ENCODE results near the gene PCDHGA12.
A peak's percentile ranks its signal among the peaks of the same experiment; 100 is the strongest.
"Not testable (repeated sequence)": the region's sequence is repeated elsewhere in the genome, so short reads cannot be mapped to it uniquely, and the experiment has no call there.

The PCDHGA12 gene

GRCh38 chr5:141421489-141421855 lies 8.8 kb upstream of the PCDHGA12 start:
- TF ChIP-seq ZFX (IDR thresholded peaks at IDR 0.05) = no peak
- TF ChIP-seq, protein P1, sequence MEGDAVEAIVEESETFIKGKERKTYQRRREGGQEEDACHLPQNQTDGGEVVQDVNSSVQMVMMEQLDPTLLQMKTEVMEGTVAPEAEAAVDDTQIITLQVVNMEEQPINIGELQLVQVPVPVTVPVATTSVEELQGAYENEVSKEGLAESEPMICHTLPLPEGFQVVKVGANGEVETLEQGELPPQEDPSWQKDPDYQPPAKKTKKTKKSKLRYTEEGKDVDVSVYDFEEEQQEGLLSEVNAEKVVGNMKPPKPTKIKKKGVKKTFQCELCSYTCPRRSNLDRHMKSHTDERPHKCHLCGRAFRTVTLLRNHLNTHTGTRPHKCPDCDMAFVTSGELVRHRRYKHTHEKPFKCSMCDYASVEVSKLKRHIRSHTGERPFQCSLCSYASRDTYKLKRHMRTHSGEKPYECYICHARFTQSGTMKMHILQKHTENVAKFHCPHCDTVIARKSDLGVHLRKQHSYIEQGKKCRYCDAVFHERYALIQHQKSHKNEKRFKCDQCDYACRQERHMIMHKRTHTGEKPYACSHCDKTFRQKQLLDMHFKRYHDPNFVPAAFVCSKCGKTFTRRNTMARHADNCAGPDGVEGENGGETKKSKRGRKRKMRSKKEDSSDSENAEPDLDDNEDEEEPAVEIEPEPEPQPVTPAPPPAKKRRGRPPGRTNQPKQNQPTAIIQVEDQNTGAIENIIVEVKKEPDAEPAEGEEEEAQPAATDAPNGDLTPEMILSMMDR (conservative IDR thresholded peaks at IDR 0.05) = no peak
- no peak overlapping the region for H3K27ac ChIP-seq

GRCh38 chr5:141422742-141423291 lies 7.5 kb upstream of the PCDHGA12 start:
- H3K27ac ChIP-seq = no peak overlapping the region
- TF ChIP-seq, protein P1 (conservative IDR thresholded peaks at IDR 0.05) = no peak
- no peak for TF ChIP-seq ZFX (IDR thresholded peaks at IDR 0.05)

- TF ChIP-seq, protein P1 (conservative IDR thresholded peaks at IDR 0.05) = 0 out of 2 replicates have a peak, but pooled peaks have one; percentile 8
- no peak for TF ChIP-seq ZFX (IDR thresholded peaks at IDR 0.05)
Observed at GRCh38 chr5:141427783-141428426, 2.4 kb upstream of the PCDHGA12 start.

DNA sequence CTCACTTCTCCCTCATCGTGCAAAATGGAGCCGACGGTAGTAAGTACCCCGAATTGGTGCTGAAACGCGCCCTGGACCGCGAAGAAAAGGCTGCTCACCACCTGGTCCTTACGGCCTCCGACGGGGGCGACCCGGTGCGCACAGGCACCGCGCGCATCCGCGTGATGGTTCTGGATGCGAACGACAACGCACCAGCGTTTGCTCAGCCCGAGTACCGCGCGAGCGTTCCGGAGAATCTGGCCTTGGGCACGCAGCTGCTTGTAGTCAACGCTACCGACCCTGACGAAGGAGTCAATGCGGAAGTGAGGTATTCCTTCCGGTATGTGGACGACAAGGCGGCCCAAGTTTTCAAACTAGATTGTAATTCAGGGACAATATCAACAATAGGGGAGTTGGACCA lies 979 bp downstream of the PCDHGA12 start:
- no peak for TF ChIP-seq ZFX (IDR thresholded peaks at IDR 0.05)
- TF ChIP-seq, protein P1 (conservative IDR thresholded peaks at IDR 0.05) = no peak
- no peak overlapping the region for H3K27ac ChIP-seq

More at GRCh38 chr5:141427783-141428426, 2.4 kb upstream of the PCDHGA12 start:
- no peak overlapping the region for H3K27ac ChIP-seq

DNA sequence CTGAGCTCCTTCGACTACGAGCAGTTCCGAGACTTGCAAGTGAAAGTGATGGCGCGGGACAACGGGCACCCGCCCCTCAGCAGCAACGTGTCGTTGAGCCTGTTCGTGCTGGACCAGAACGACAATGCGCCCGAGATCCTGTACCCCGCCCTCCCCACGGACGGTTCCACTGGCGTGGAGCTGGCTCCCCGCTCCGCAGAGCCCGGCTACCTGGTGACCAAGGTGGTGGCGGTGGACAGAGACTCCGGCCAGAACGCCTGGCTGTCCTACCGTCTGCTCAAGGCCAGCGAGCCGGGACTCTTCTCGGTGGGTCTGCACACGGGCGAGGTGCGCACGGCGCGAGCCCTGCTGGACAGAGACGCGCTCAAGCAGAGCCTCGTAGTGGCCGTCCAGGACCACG lies 2.0 kb downstream of the PCDHGA12 start:
- not testable (repeated sequence) for H3K27ac ChIP-seq

GRCh38 chr5:141432726-141433125 lies 2.4 kb downstream of the PCDHGA12 start:
- H3K27ac ChIP-seq = not testable (repeated sequence)

GRCh38 chr5:141434006-141434405 lies 3.7 kb downstream of the PCDHGA12 start:
- no peak overlapping the region for H3K27ac ChIP-seq

DNA sequence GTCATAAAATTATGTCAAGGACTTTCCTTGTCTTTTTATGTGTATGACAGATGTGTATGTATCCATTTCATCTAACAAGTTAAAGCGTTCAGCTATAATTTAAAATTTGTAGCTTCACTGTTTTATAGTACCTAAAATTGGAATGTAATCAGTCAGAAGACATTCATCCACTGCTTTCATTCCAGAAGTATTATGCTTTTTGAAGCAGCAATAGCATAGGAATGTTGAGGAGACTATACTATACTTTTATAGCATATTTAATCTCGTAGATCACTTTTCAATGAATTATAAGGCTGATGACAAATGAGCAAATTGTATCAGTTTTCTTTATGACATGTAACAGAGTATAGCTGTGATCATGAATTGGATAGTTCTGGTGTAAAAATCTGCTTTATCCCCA lies 6.9 kb downstream of the PCDHGA12 start:
- no peak overlapping the region for H3K27ac ChIP-seq
- TF ChIP-seq ZFX (IDR thresholded peaks at IDR 0.05) = no peak
- TF ChIP-seq, protein P1 (conservative IDR thresholded peaks at IDR 0.05) = no peak

More at GRCh38 chr5:141434006-141434405, 3.7 kb downstream of the PCDHGA12 start:
- TF ChIP-seq, protein P1 (conservative IDR thresholded peaks at IDR 0.05) = no peak
- TF ChIP-seq ZFX (IDR thresholded peaks at IDR 0.05) = no peak
